Measurements from ENCODE around the gene GPATCH2L.
A peak's percentile ranks its signal among the peaks of the same experiment; 100 is the strongest.

Gene GPATCH2L

GRCh38 chr14:76257842-76258397 is 106.2 kb downstream of the GPATCH2L start:
- in situ Hi-C loops (cut with HindIII; ENCODE audit: low sequenced_read_pairs) = no loop called here
- TF ChIP-seq CTCF (IDR thresholded peaks at IDR 0.05; ENCODE audit: low read depth, low read length) = no peak
- DNase-seq (ENCODE audit: low read depth, low spot score) = no peak
- no peak overlapping the region for H3K4me3 ChIP-seq (ENCODE audit: low read depth, low read length)

- no peak for TF ChIP-seq CTCF (IDR thresholded peaks at IDR 0.05; ENCODE audit: low read depth, low read length)
- no peak overlapping the region for H3K4me3 ChIP-seq (ENCODE audit: low read depth, low read length)
- in situ Hi-C loops (cut with HindIII; ENCODE audit: low sequenced_read_pairs) = no loop called here
- DNase-seq (ENCODE audit: low read depth, low spot score) = no peak
Observed at GRCh38 chr14:76259029-76259735, 107.5 kb downstream of the GPATCH2L start.

GRCh38 chr14:76260749-76261148 is 109.0 kb downstream of the GPATCH2L start:
- in situ Hi-C loops (cut with HindIII; ENCODE audit: low sequenced_read_pairs) = no loop called here
- TF ChIP-seq CTCF (IDR thresholded peaks at IDR 0.05; ENCODE audit: low read depth, low read length) = no peak
- DNase-seq (ENCODE audit: low read depth, low spot score) = no peak
- no peak overlapping the region for H3K4me3 ChIP-seq (ENCODE audit: low read depth, low read length)

GRCh38 chr14:76261371-76261811 is 109.7 kb downstream of the GPATCH2L start:
- no peak overlapping the region for H3K4me3 ChIP-seq (ENCODE audit: low read depth, low read length)
- TF ChIP-seq CTCF (IDR thresholded peaks at IDR 0.05; ENCODE audit: low read depth, low read length) = no peak
- in situ Hi-C loops (cut with HindIII; ENCODE audit: low sequenced_read_pairs) = no loop called here
- peak; percentile 12 for DNase-seq (ENCODE audit: low read depth, low spot score)

- in situ Hi-C loops (cut with HindIII; ENCODE audit: low sequenced_read_pairs) = no loop called here
- H3K4me3 ChIP-seq (ENCODE audit: low read depth, low read length) = no peak overlapping the region
- DNase-seq (ENCODE audit: low read depth, low spot score) = no peak
- no peak for TF ChIP-seq CTCF (IDR thresholded peaks at IDR 0.05; ENCODE audit: low read depth, low read length)
Observed at GRCh38 chr14:76262641-76263040, 110.9 kb downstream of the GPATCH2L start.
